Brain microvascular endothelial cell (primary cell): ENCODE data around the gene APBA2.

Experiments used
- DNase-seq: peaks from one replicate; pipeline ENCODE4 v3.0.0-alpha.2; 2020
- H3K27ac ChIP-seq: fragments of 250-450 bp; sonication (Bioruptor Pico); 2 replicates; pipeline ENCODE4 v1.5.1; 2020; ENCODE audit warnings: mild to moderate bottlenecking, moderate library complexity
- H3K27me3 ChIP-seq: fragments of 250-450 bp; sonication (Bioruptor Pico); replicated peaks from 2 replicates; pipeline ENCODE4 v1.5.1; 2020; ENCODE audit warnings: mild to moderate bottlenecking
- H3K36me3 ChIP-seq: fragments of 250-450 bp; sonication (Bioruptor Pico); replicated peaks from 2 replicates; pipeline ENCODE4 v1.5.1; 2020; ENCODE audit warnings: mild to moderate bottlenecking
- H3K4me3 ChIP-seq: 2 replicates; pipeline ENCODE4 v1.5.1; 2011; ENCODE audit warnings: low read depth, mild to moderate bottlenecking, control low read depth, low read length, moderate library complexity
- CTCF ChIP-seq: IDR thresholded peaks from 2 replicates; pipeline ENCODE4 v1.5.1; 2011; ENCODE audit warnings: low read depth, mild to moderate bottlenecking, moderate library complexity, low read length, control low read depth, inconsistent platforms; ENCODE audit errors: missing control alignments
- in situ Hi-C: cut with HindIII; loops from 2 replicates; pipeline ENCODE4 v1.10.0; 2017; ENCODE audit warnings: low sequenced_read_pairs, low pct_ligation_motif_present

APBA2 gene

GRCh38 chr15:29121907-29122306 lies 236.1 kb downstream of the APBA2 start:
- H3K4me3 ChIP-seq: no peak overlapping the region
- no peaks in the 10 kb centered on the region for H3K36me3 ChIP-seq
- in situ Hi-C loops: no loop called here
- no peak for TF ChIP-seq CTCF
- no peaks in the 10 kb centered on the region for H3K27me3 ChIP-seq
- no peak for DNase-seq
- H3K27ac ChIP-seq: no peak overlapping the region

GRCh38 chr15:29122506-29122905 lies 236.7 kb downstream of the APBA2 start:
- DNase-seq: no peak
- Histone ChIP-seq H3K27me3 (no peaks in the 10 kb centered on the region), H3K4me3 (no peak overlapping the region), H3K36me3 (no peaks in the 10 kb centered on the region), H3K27ac (no peak overlapping the region)
- in situ Hi-C loops: no loop called here
- no peak for TF ChIP-seq CTCF

- in situ Hi-C loops: no loop called here
Measured at GRCh38 chr15:29123171-29123570, 237.4 kb downstream of the APBA2 start.

GRCh38 chr15:29123991-29124390 lies 238.2 kb downstream of the APBA2 start:
- no peak for DNase-seq
- in situ Hi-C loops: no loop called here
- TF ChIP-seq CTCF: no peak
- H3K27me3 ChIP-seq: no peaks in the 10 kb centered on the region
- H3K27ac ChIP-seq: no peak overlapping the region
- no peak overlapping the region for H3K4me3 ChIP-seq
- H3K36me3 ChIP-seq: no peaks in the 10 kb centered on the region

More at GRCh38 chr15:29123171-29123570, 237.4 kb downstream of the APBA2 start:
- DNase-seq: no peak
- Histone ChIP-seq H3K36me3 (no peaks in the 10 kb centered on the region), H3K4me3 (no peak overlapping the region), H3K27ac (no peak overlapping the region), H3K27me3 (no peaks in the 10 kb centered on the region)
- TF ChIP-seq CTCF: no peak

GRCh38 chr15:29124581-29125381 lies 239.0 kb downstream of the APBA2 start:
- Histone ChIP-seq H3K27me3 (no peaks in the 10 kb centered on the region), H3K4me3 (no peak overlapping the region), H3K36me3 (no peaks in the 10 kb centered on the region), H3K27ac (no peak overlapping the region)
- DNase-seq: peak; percentile 31
- TF ChIP-seq CTCF: peak; percentile 60
- in situ Hi-C loops: no loop called here
